ENCODE measurements around the gene PLA2G4A. TPM values are rescaled to one million over a fixed set of nuclear protein-coding genes. Genes with fewer than 3 reads are reported as not detected.

PLA2G4A gene
- total RNA-seq, 4 donors from 2014 or later: 3.0 to 4.6 (median 4.1) TPM

DNA sequence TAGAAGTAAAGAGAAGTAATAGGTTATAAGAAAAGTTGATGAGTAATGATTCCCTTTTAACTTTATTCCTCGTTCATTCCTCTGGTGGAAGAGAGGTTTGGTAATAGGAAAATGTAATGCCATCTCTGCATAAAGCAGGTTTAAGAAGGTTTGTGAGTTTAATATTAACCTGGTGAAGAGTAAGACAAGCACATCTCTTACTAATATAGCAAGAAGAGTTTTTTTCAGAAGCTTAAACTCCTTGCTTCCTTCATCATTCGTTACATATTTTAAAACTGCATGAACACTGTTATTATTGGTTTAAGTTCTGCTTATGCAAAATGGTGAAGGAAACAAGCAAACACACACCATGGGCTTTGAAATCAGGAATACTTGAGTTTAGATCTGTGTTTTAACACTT, 9.2 kb upstream of the PLA2G4A start:
- TF ChIP-seq POLR2A (IDR thresholded peaks at IDR 0.05; ENCODE audit: low read depth): no peak
- no peak for TF ChIP-seq POLR2AphosphoS5 (IDR thresholded peaks at IDR 0.05)
- TF ChIP-seq EP300 (IDR thresholded peaks at IDR 0.05): no peak
- TF ChIP-seq, protein P1, sequence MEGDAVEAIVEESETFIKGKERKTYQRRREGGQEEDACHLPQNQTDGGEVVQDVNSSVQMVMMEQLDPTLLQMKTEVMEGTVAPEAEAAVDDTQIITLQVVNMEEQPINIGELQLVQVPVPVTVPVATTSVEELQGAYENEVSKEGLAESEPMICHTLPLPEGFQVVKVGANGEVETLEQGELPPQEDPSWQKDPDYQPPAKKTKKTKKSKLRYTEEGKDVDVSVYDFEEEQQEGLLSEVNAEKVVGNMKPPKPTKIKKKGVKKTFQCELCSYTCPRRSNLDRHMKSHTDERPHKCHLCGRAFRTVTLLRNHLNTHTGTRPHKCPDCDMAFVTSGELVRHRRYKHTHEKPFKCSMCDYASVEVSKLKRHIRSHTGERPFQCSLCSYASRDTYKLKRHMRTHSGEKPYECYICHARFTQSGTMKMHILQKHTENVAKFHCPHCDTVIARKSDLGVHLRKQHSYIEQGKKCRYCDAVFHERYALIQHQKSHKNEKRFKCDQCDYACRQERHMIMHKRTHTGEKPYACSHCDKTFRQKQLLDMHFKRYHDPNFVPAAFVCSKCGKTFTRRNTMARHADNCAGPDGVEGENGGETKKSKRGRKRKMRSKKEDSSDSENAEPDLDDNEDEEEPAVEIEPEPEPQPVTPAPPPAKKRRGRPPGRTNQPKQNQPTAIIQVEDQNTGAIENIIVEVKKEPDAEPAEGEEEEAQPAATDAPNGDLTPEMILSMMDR (IDR thresholded peaks at IDR 0.05): no peak
- Histone ChIP-seq H3K4me3 (no peak overlapping the region), H3K27me3 (no peaks in the 10 kb centered on the region), H3K27ac (replicated peaks in 1 of 4) (no peak overlapping the region), H3K9me3 (no peaks in the 10 kb centered on the region), H3K36me3 (no peaks in the 10 kb centered on the region), H3K4me1 (no peaks in the 10 kb centered on the region)
- intact Hi-C loops (cut with DNase I): no loop called here
- DNase-seq (ENCODE audit: extremely low spot score): no peak
- 68% methylated on average over 2 of the region's 2 CpGs for WGBS

DNA sequence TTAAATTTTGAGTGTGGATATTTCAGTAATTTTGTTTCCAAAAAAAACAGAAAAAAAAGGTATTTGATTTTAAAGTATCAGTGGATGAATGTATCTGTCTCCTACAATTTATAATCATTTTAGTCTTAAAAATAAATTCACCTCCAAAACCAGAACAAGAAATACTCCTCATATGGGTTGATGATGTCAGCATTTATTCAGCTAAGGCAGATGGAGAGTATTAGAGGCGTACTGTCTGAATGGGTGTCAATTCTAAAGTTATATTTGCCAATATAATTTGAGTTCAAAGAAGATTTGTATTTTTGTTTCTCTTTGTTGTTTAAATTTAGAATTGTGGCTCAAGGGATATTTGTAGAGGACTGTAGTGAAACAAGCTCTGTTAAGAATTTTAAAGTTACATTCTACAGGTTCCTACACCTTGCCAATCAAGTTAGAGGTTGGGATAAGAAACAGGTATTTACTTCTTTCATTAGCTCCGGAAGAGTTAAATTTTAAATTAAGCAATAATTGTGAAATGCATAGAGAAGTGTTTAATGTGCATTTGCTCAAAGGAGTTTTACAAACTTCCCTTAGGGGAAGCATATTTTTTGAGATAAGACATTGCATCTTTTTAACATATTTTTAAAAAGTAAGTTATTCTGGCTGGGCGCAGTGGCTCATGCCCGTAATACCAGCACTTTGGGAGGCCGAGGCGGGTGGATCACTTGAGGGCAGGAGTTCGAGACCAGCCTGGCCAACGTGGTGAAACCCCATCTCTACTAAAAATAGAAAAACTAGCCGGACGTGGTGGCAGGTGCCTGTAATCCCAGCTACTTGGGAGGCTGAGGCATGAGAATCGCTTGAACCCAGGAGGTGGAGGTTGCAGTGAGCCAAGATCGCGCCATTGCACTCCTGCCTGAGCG, 1.2 kb downstream of the PLA2G4A start:
- TF ChIP-seq POLR2A (IDR thresholded peaks at IDR 0.05; ENCODE audit: low read depth) (no peak), EP300 (IDR thresholded peaks at IDR 0.05) (no peak), POLR2AphosphoS5 (IDR thresholded peaks at IDR 0.05) (no peak)
- TF ChIP-seq, protein P1 (IDR thresholded peaks at IDR 0.05): no peak
- WGBS: 68% methylated on average over 14 of the region's 14 CpGs

DNA sequence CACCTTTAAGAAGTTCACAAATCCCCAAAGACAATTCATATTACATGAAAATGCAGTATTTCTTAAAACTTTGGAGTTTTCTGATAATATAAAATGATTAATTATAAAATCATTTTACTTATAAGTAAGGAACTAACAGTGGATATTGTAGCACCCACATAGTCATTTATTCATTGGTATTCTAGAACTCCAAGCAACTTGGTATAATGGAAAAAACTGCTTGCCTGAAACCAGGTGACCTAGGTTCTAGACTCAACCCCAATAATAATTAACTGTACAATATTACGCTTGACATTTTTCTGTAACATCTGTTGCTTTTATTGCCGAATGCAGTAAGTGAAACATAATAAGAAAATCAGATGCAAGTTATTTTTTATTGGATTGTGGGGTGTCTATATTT, 2.4 kb downstream of the PLA2G4A start:
- Histone ChIP-seq H3K27me3 (no peaks in the 10 kb centered on the region), H3K36me3 (no peaks in the 10 kb centered on the region), H3K4me1 (peaks cover 0 to 9% (median 0%) of the 10 kb centered on the region in 4 donors), H3K9me3 (no peaks in the 10 kb centered on the region), H3K27ac (replicated peaks in 1 of 4) (no peak overlapping the region), H3K4me3 (no peak overlapping the region)
- DNase-seq (ENCODE audit: extremely low spot score): no peak
- intact Hi-C loops (cut with DNase I): no loop called here
- 89% methylated on average over 2 of the region's 2 CpGs for WGBS
- TF ChIP-seq POLR2A (IDR thresholded peaks at IDR 0.05; ENCODE audit: low read depth) (no peak), EP300 (IDR thresholded peaks at IDR 0.05) (no peak), POLR2AphosphoS5 (IDR thresholded peaks at IDR 0.05) (no peak)
- TF ChIP-seq, protein P1 (IDR thresholded peaks at IDR 0.05): no peak

More for the DNA sequence above, 1.2 kb downstream of the PLA2G4A start:
- Histone ChIP-seq H3K4me3 (peak overlapping the region; percentile 63 to 73 (median 66)), H3K36me3 (no peaks in the 10 kb centered on the region), H3K27me3 (no peaks in the 10 kb centered on the region), H3K4me1 (peaks cover 0 to 9% (median 0%) of the 10 kb centered on the region in 4 donors), H3K9me3 (no peaks in the 10 kb centered on the region), H3K27ac (replicated peaks in 1 of 4) (no peak overlapping the region)
- no peak for DNase-seq (ENCODE audit: extremely low spot score)
- intact Hi-C loops (cut with DNase I): no loop called here

DNA sequence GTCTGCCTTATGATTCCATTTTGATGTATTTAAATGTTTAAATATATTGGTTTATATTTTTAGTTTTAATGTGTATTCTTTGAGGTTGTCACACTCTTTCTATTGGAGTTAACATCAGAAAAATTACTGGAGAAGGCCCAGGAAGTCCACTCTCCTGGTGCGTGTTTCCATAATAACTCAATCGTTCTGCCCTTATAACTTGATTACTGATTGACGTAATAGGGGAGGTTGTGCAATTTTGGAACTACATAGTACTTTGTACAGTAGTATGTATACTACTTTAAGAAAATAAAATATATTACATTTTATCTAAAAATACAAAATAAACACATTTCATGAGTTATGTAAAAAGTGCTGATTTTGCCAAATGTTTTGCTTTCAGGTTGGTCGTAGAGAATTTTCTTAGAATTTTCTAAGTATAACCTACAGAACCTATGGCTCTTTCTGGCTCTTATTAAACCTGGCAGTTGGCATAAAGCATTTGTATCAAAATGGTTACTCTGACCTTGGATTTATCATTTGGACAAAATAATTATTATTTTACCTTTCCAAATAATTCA, 5.7 kb downstream of the PLA2G4A start:
- Histone ChIP-seq H3K4me3 (no peak overlapping the region), H3K27me3 (no peaks in the 10 kb centered on the region), H3K36me3 (no peaks in the 10 kb centered on the region), H3K9me3 (no peaks in the 10 kb centered on the region), H3K27ac (replicated peaks in 1 of 4) (no peak overlapping the region), H3K4me1 (peaks cover 0 to 9% (median 3%) of the 10 kb centered on the region in 4 donors)
- 79% methylated on average over 4 of the region's 4 CpGs for WGBS
- intact Hi-C loops (cut with DNase I): no loop called here
- DNase-seq (ENCODE audit: extremely low spot score): no peak
- TF ChIP-seq, protein P1 (IDR thresholded peaks at IDR 0.05): no peak
- TF ChIP-seq EP300 (IDR thresholded peaks at IDR 0.05) (no peak), POLR2AphosphoS5 (IDR thresholded peaks at IDR 0.05) (no peak), POLR2A (IDR thresholded peaks at IDR 0.05; ENCODE audit: low read depth) (no peak)
